ENCODE results near the gene C20orf204. TPM values are rescaled to one million over a fixed set of nuclear protein-coding genes. Genes with fewer than 3 reads are reported as not detected.

Gene C20orf204
- total and polyA plus RNA-seq, 12 donors, result 0.05 to 4.8 (median 0.46) TPM

DNA sequence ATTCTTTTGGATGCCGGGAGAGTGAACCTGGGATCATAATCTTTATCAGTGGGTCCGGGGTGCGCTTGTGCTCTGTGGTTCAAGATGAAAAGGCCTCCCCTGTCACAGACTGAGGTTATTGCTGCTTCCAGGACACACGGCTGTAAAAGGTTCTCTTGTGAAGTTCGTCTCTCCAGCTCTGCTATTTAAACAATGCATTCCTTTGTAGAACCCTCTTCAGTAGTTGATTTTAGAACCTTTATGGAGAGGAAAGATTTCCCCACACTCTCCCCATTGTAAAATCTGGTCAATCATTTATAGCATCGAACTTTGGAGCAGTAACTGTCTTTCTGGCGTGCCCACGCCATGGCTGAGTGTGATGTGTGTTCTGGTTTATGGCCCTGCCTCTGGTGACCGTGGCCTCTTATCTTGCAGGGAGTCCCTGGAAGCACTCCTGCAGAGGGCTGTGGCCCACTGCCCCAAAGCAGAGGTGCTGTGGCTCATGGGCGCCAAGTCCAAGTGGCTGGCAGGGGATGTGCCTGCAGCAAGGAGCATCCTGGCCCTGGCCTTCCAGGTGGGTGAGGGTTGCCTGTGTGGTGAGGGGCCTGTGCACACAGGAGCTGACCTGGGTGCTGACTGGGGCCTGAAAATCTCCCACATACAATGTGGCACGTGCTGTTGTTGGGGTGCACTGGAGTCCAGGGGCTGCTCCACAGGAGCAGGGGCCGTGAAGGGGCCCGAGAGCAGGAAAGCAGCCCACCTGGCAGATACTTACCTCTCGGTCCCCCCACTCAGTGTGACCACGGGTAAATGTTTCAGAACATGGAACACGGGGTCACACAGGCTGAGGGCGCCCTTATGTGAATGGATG, 11.6 kb upstream of the C20orf204 start:
- Histone ChIP-seq H3K36me3 (replicated peaks in 1 of 2) (peaks cover 0 to 89% of the 10 kb centered on the region in 2 donors), H3K4me1 (replicated peaks in 1 of 2) (no peaks in the 10 kb centered on the region), H3K9me3 (replicated peaks in 1 of 3) (no peaks in the 10 kb centered on the region), H3K4me3 (no peak overlapping the region), H3K27ac (no peak overlapping the region), H3K27me3 (no peaks in the 10 kb centered on the region)
- 88 to 93% (median 90%) methylated on average over 15 to 17 of the region's 17 CpGs for WGBS, 4 donors
- intact Hi-C loops (cut with DNase I), result no loop called here
- TF ChIP-seq, protein P1, sequence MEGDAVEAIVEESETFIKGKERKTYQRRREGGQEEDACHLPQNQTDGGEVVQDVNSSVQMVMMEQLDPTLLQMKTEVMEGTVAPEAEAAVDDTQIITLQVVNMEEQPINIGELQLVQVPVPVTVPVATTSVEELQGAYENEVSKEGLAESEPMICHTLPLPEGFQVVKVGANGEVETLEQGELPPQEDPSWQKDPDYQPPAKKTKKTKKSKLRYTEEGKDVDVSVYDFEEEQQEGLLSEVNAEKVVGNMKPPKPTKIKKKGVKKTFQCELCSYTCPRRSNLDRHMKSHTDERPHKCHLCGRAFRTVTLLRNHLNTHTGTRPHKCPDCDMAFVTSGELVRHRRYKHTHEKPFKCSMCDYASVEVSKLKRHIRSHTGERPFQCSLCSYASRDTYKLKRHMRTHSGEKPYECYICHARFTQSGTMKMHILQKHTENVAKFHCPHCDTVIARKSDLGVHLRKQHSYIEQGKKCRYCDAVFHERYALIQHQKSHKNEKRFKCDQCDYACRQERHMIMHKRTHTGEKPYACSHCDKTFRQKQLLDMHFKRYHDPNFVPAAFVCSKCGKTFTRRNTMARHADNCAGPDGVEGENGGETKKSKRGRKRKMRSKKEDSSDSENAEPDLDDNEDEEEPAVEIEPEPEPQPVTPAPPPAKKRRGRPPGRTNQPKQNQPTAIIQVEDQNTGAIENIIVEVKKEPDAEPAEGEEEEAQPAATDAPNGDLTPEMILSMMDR (IDR thresholded peaks at IDR 0.05), result no peak
- TF ChIP-seq POLR2A (IDR thresholded peaks at IDR 0.05), result no peak
- DNase-seq, result no peak

DNA sequence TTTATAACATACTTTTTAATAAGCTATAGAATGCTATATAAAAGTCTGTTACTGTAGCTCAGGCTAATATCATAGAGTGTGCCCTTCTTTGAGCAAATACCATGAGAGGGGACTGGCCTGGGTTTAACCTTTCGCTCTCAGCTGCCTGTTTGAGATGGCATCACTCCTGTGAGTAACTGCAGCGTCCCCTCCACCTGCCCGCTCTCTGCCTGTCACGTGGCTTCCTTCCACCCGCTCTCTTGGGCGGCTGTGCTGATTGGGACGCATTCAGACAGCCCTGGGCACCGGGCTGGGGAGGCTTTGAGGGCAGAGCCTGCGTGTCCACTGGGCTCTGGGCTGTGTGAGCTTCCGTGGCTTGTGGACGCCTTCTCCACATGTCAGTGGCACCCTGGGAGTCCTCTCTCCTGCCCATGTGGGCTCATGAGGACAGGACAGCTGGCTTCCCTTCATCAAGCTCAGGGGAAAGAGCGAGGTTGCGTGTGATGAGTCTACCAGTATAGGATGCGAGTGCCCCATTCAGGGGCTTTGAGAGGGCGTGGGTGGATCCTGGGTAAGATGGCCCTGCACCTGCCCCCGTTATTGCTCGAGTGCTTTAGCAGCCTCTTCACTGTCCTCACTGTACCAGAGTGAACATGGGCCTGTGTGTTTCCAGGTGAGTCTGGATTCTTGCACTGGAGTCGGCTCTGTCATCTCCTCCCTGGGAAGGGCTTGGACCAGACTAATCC, 10.7 kb upstream of the C20orf204 start:
- intact Hi-C loops (cut with DNase I), result no loop called here
- Histone ChIP-seq H3K4me3 (no peak overlapping the region), H3K9me3 (replicated peaks in 1 of 3) (no peaks in the 10 kb centered on the region), H3K27ac (no peak overlapping the region), H3K36me3 (replicated peaks in 1 of 2) (peaks cover 0 to 89% of the 10 kb centered on the region in 2 donors), H3K4me1 (replicated peaks in 1 of 2) (no peaks in the 10 kb centered on the region), H3K27me3 (no peaks in the 10 kb centered on the region)
- TF ChIP-seq, protein P1 (IDR thresholded peaks at IDR 0.05), result no peak
- TF ChIP-seq POLR2A (IDR thresholded peaks at IDR 0.05), result no peak
- DNase-seq, result no peak
- 93 to 97% (median 96%) methylated on average over 17 to 18 of the region's 18 CpGs for WGBS, 4 donors

DNA sequence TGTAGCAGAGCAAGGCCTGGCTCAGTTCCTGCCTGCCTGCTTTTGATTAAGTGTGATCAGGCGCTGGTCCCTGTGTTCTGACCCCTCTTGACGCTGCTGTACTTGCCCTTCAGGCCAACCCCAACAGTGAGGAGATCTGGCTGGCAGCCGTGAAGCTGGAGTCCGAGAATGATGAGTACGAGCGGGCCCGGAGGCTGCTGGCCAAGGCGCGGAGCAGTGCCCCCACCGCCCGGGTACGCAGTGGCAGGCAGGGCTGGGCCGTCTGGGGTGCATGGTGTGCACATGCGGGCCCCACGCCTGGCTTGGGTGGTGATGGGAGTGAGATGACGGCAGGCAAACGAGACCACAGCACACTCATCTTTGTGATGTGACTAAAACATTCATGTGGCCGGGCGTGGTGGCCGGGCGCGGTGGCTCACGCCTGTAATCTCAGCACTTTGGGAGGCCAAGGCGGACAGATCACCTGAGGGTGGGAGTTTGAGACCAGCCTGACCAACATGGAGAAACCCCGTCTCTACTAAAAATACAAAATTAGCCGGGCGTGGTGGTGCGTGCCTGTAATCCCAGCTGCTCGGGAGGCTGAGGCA, 10.1 kb upstream of the C20orf204 start:
- no peak for DNase-seq
- H3K4me1 ChIP-seq (replicated peaks in 1 of 2), result no peaks in the 10 kb centered on the region
- H3K4me3 ChIP-seq, result no peak overlapping the region
- no peak overlapping the region for H3K27ac ChIP-seq
- peaks cover 0 to 90% of the 10 kb centered on the region in 2 donors for H3K36me3 ChIP-seq (replicated peaks in 1 of 2)
- TF ChIP-seq, protein P1 (IDR thresholded peaks at IDR 0.05), result no peak
- no peak for TF ChIP-seq POLR2A (IDR thresholded peaks at IDR 0.05)
- H3K9me3 ChIP-seq (replicated peaks in 1 of 3), result no peaks in the 10 kb centered on the region
- 94 to 97% (median 94%) methylated on average over 18 to 29 of the region's 29 CpGs for WGBS, 4 donors
- intact Hi-C loops (cut with DNase I), result no loop called here
- H3K27me3 ChIP-seq, result no peaks in the 10 kb centered on the region

Data from adrenal gland (tissue), 12 donors.